Measurements from ENCODE around the gene SLC7A11.

SLC7A11 gene

DNA sequence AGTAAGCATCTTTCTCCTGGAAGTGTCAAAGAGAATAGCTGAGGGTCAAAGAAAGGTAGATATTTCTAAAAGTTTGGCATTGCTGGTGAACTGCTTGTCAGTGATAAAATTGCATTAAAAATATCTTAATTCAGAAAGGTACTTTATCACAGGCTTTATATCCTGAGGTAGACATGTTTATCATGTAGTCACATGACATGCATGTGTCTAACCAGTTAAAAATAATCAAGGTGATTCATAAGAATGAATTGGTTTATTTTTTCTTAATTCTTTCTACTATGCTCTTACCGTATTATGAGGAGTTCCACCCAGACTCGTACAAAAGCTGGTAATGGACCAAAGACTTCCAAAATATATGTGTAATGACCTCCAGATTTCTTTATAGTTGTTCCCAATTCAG is 6.1 kb downstream of the SLC7A11 start:
- H3K4me3 ChIP-seq (ENCODE audit: insufficient read length, low read depth), result no peak overlapping the region
- DNase-seq (ENCODE audit: low read depth, low spot score), result no peak
- no peaks in the 10 kb centered on the region for H3K36me3 ChIP-seq (ENCODE audit: insufficient read depth, insufficient read length, low read length)
- H3K4me1 ChIP-seq (ENCODE audit: insufficient read depth, insufficient read length), result no peaks in the 10 kb centered on the region
- H3K9ac ChIP-seq (ENCODE audit: insufficient read length, low read depth), result no peak overlapping the region
- H3K27me3 ChIP-seq (ENCODE audit: insufficient read depth, insufficient read length), result no peaks in the 10 kb centered on the region
- TF ChIP-seq YY1 (IDR thresholded peaks at IDR 0.05; ENCODE audit: insufficient read depth, insufficient read length), result no peak
- TF ChIP-seq SUZ12 (IDR thresholded peaks at IDR 0.05; ENCODE audit: extremely low read depth, insufficient read depth, insufficient read length), result no peak
- TF ChIP-seq ZNF274 (IDR thresholded peaks at IDR 0.05; ENCODE audit: low read depth, low read length), result no peak
- no peaks in the 10 kb centered on the region for H3K9me3 ChIP-seq (ENCODE audit: insufficient read depth, low read length)

DNA sequence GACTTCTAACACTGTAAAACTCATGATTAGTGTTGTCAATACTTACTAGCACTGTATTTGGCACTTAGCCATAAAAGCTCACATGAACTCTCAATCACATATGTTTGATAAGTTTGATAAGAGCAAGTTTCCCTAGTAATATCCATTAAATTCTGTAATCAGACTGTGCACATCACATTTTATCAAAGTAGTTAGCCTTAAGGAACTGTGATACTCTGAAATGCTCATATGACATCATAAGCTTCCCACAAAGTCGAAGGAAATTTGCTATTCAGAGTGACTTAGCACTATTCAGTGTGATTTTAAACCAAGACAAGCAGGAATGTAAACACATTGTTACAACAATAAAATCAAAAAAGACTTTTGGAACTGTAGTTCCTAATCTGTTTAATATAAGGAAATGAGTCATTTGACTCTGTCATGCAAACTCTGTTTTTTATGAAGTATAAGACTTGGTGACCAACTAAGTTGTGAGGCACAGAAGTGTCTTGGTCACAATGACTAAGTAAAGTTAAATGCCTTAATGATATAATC is 6.7 kb downstream of the SLC7A11 start:
- H3K9ac ChIP-seq (ENCODE audit: insufficient read length, low read depth), result no peak overlapping the region
- H3K4me3 ChIP-seq (ENCODE audit: insufficient read length, low read depth), result no peak overlapping the region
- no peaks in the 10 kb centered on the region for H3K27me3 ChIP-seq (ENCODE audit: insufficient read depth, insufficient read length)
- H3K4me1 ChIP-seq (ENCODE audit: insufficient read depth, insufficient read length), result no peaks in the 10 kb centered on the region
- H3K9me3 ChIP-seq (ENCODE audit: insufficient read depth, low read length), result no peaks in the 10 kb centered on the region
- no peaks in the 10 kb centered on the region for H3K36me3 ChIP-seq (ENCODE audit: insufficient read depth, insufficient read length, low read length)
- no peak for TF ChIP-seq YY1 (IDR thresholded peaks at IDR 0.05; ENCODE audit: insufficient read depth, insufficient read length)
- TF ChIP-seq SUZ12 (IDR thresholded peaks at IDR 0.05; ENCODE audit: extremely low read depth, insufficient read depth, insufficient read length), result no peak
- no peak for TF ChIP-seq ZNF274 (IDR thresholded peaks at IDR 0.05; ENCODE audit: low read depth, low read length)
- DNase-seq (ENCODE audit: low read depth, low spot score), result no peak

GRCh38 chr4:138234248-138234647 is 7.9 kb downstream of the SLC7A11 start:
- Histone ChIP-seq H3K27me3 (ENCODE audit: insufficient read depth, insufficient read length) (no peaks in the 10 kb centered on the region), H3K4me1 (ENCODE audit: insufficient read depth, insufficient read length) (no peaks in the 10 kb centered on the region), H3K9ac (ENCODE audit: insufficient read length, low read depth) (no peak overlapping the region), H3K9me3 (ENCODE audit: insufficient read depth, low read length) (no peaks in the 10 kb centered on the region), H3K4me3 (ENCODE audit: insufficient read length, low read depth) (no peak overlapping the region), H3K36me3 (ENCODE audit: insufficient read depth, insufficient read length, low read length) (no peaks in the 10 kb centered on the region)
- DNase-seq (ENCODE audit: low read depth, low spot score), result no peak
- TF ChIP-seq YY1 (IDR thresholded peaks at IDR 0.05; ENCODE audit: insufficient read depth, insufficient read length), result no peak
- no peak for TF ChIP-seq ZNF274 (IDR thresholded peaks at IDR 0.05; ENCODE audit: low read depth, low read length)
- TF ChIP-seq SUZ12 (IDR thresholded peaks at IDR 0.05; ENCODE audit: extremely low read depth, insufficient read depth, insufficient read length), result no peak

- H3K4me3 ChIP-seq (ENCODE audit: insufficient read length, low read depth), result no peak overlapping the region
- TF ChIP-seq SUZ12 (IDR thresholded peaks at IDR 0.05; ENCODE audit: extremely low read depth, insufficient read depth, insufficient read length) (no peak), ZNF274 (IDR thresholded peaks at IDR 0.05; ENCODE audit: low read depth, low read length) (no peak), YY1 (IDR thresholded peaks at IDR 0.05; ENCODE audit: insufficient read depth, insufficient read length) (no peak)
- H3K4me1 ChIP-seq (ENCODE audit: insufficient read depth, insufficient read length), result no peaks in the 10 kb centered on the region
- no peak overlapping the region for H3K9ac ChIP-seq (ENCODE audit: insufficient read length, low read depth)
- no peaks in the 10 kb centered on the region for H3K9me3 ChIP-seq (ENCODE audit: insufficient read depth, low read length)
- H3K36me3 ChIP-seq (ENCODE audit: insufficient read depth, insufficient read length, low read length), result no peaks in the 10 kb centered on the region
- DNase-seq (ENCODE audit: low read depth, low spot score), result no peak
- no peaks in the 10 kb centered on the region for H3K27me3 ChIP-seq (ENCODE audit: insufficient read depth, insufficient read length)
These were observed 8.7 kb downstream of the SLC7A11 start for GRCh38 chr4:138233313-138234034.

GRCh38 chr4:138232364-138232763 is 9.8 kb downstream of the SLC7A11 start:
- Histone ChIP-seq H3K9me3 (ENCODE audit: insufficient read depth, low read length) (no peaks in the 10 kb centered on the region), H3K9ac (ENCODE audit: insufficient read length, low read depth) (no peak overlapping the region), H3K36me3 (ENCODE audit: insufficient read depth, insufficient read length, low read length) (no peaks in the 10 kb centered on the region), H3K4me1 (ENCODE audit: insufficient read depth, insufficient read length) (no peaks in the 10 kb centered on the region), H3K4me3 (ENCODE audit: insufficient read length, low read depth) (no peak overlapping the region), H3K27me3 (ENCODE audit: insufficient read depth, insufficient read length) (no peaks in the 10 kb centered on the region)
- DNase-seq (ENCODE audit: low read depth, low spot score), result no peak
- no peak for TF ChIP-seq YY1 (IDR thresholded peaks at IDR 0.05; ENCODE audit: insufficient read depth, insufficient read length)
- no peak for TF ChIP-seq SUZ12 (IDR thresholded peaks at IDR 0.05; ENCODE audit: extremely low read depth, insufficient read depth, insufficient read length)
- no peak for TF ChIP-seq ZNF274 (IDR thresholded peaks at IDR 0.05; ENCODE audit: low read depth, low read length)

GRCh38 chr4:138230048-138230447 is 12.1 kb downstream of the SLC7A11 start:
- H3K9ac ChIP-seq (ENCODE audit: insufficient read length, low read depth), result no peak overlapping the region
- TF ChIP-seq YY1 (IDR thresholded peaks at IDR 0.05; ENCODE audit: insufficient read depth, insufficient read length) (no peak), ZNF274 (IDR thresholded peaks at IDR 0.05; ENCODE audit: low read depth, low read length) (no peak), SUZ12 (IDR thresholded peaks at IDR 0.05; ENCODE audit: extremely low read depth, insufficient read depth, insufficient read length) (no peak)
- no peaks in the 10 kb centered on the region for H3K36me3 ChIP-seq (ENCODE audit: insufficient read depth, insufficient read length, low read length)

DNA sequence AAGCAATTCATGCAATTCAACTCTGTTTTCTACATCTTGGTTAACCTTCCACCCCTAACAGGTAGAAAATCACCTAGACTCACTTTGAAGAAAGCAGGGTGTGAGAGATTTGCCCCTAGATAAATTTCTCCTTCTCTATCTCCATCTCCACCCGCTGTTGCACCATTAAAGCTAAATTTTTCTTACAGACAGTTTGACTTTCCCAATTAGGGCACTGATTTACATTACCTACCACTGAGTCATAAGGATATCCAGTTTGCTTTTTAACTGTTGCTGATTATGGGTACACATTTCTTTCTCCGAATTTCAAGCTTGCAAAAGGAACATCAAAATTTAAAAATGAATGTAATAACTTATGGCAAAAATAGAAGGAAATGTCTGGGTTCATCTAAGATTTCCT is 13.0 kb downstream of the SLC7A11 start:
- no peaks in the 10 kb centered on the region for H3K4me1 ChIP-seq (ENCODE audit: insufficient read depth, insufficient read length)
- no peak overlapping the region for H3K9ac ChIP-seq (ENCODE audit: insufficient read length, low read depth)
- TF ChIP-seq ZNF274 (IDR thresholded peaks at IDR 0.05; ENCODE audit: low read depth, low read length) (no peak), SUZ12 (IDR thresholded peaks at IDR 0.05; ENCODE audit: extremely low read depth, insufficient read depth, insufficient read length) (no peak), YY1 (IDR thresholded peaks at IDR 0.05; ENCODE audit: insufficient read depth, insufficient read length) (no peak)
- no peaks in the 10 kb centered on the region for H3K27me3 ChIP-seq (ENCODE audit: insufficient read depth, insufficient read length)
- H3K9me3 ChIP-seq (ENCODE audit: insufficient read depth, low read length), result no peaks in the 10 kb centered on the region
- H3K4me3 ChIP-seq (ENCODE audit: insufficient read length, low read depth), result no peak overlapping the region
- H3K36me3 ChIP-seq (ENCODE audit: insufficient read depth, insufficient read length, low read length), result no peaks in the 10 kb centered on the region
- DNase-seq (ENCODE audit: low read depth, low spot score), result no peak

More at GRCh38 chr4:138230048-138230447, 12.1 kb downstream of the SLC7A11 start:
- Histone ChIP-seq H3K27me3 (ENCODE audit: insufficient read depth, insufficient read length) (no peaks in the 10 kb centered on the region), H3K4me1 (ENCODE audit: insufficient read depth, insufficient read length) (no peaks in the 10 kb centered on the region), H3K4me3 (ENCODE audit: insufficient read length, low read depth) (no peak overlapping the region), H3K9me3 (ENCODE audit: insufficient read depth, low read length) (no peaks in the 10 kb centered on the region)
- DNase-seq (ENCODE audit: low read depth, low spot score), result no peak

All from NT2/D1 (cell line).